Left lung (tissue), 10 donors: ENCODE measurements around the gene SARS2. TPM values are rescaled to one million over a fixed set of nuclear protein-coding genes. Genes with fewer than 3 reads are reported as not detected.

ENCODE experiments used
- ATAC-seq: fragments of 200-7000 bp; cut with Tn5 transposase; one replicate; pipeline ENCODE4 v1.9.1; 2020; ENCODE audit warnings: moderate library complexity
- DNase-seq, 4 donors: peaks; one replicate each; pipeline ENCODE4 v3.0.0-alpha.2; 2013 to 2020
- H3K27ac ChIP-seq, 2 donors: fragments of 200-600 bp; sonication (generic) in 1 of 2; one replicate each; pipeline versions ENCODE4 v1.5.0 to v1.8.0; 2020 to 2021
- H3K27me3 ChIP-seq, 2 donors: fragments of 200-600 bp; sonication (generic) in 1 of 2; one replicate each; pipeline versions ENCODE4 v1.5.0 to v1.8.0; 2020 to 2021
- H3K36me3 ChIP-seq, 2 donors: fragments of 200-600 bp; sonication (generic) in 1 of 2; one replicate each; pipeline versions ENCODE4 v1.5.0 to v1.8.0; 2020 to 2021
- H3K4me1 ChIP-seq, 2 donors: fragments of 200-600 bp; one replicate each; pipeline ENCODE4 v1.8.0; 2021
- H3K4me3 ChIP-seq, 2 donors: fragments of 200-600 bp; sonication (generic) in 1 of 2; one replicate each; pipeline versions ENCODE4 v1.5.0 to v1.8.0; 2020 to 2021; ENCODE audit warnings: mild to moderate bottlenecking in 1 of 2
- H3K9me3 ChIP-seq, 2 donors: fragments of 200-600 bp; sonication (generic) in 1 of 2; one replicate each; pipeline versions ENCODE4 v1.5.0 to v1.8.0; 2020 to 2021
- CTCF ChIP-seq, 2 donors: fragments of 200-600 bp; sonication (generic) in 1 of 2; IDR thresholded peaks; one replicate each; pipeline versions ENCODE4 v1.5.0 to v1.8.0; 2021; ENCODE audit warnings: antibody characterized with exemption in 2 of 2
- intact Hi-C, 2 donors: fragments of 100-400 bp; cut with DNase I; formaldehyde crosslinking; loops; one replicate each; pipeline versions ENCODE4 v1.11.2 to v1.14.2; 2022
- polyA plus RNA-seq, 6 donors: library from polyadenylated mRNA; unstranded; fragments of 120-200 nt; gene quantifications; one replicate each; pipeline ENCODE4 v1.2.1, GENCODE V29; 2013; ENCODE audit not compliant: insufficient read length in 6 of 6
- total RNA-seq, 2 donors: library from RNA; stranded (reverse); fragmentation: NEBNext Ultra II Directional; extraction: Animal tissue kit (Norgen Biotek cat#: 25700); gene quantifications; one replicate each; pipeline ENCODE4 v1.2.1, GENCODE V29; 2021
- donor health status: DM: no; HTN: yes; CAD: no.
- donor health status: DM: no; HTN: no; CAD: no.

The SARS2 gene
- total and polyA plus RNA-seq, 8 donors = 15.4 to 43.8 (median 34.6) TPM

GRCh38 chr19:38975861-38976271 is 45.3 kb upstream of the SARS2 start:
- intact Hi-C loops = no loop called here
- Histone ChIP-seq H3K9me3 (peaks cover 0 to 6% of the 10 kb centered on the region in 2 donors), H3K27ac (peak overlapping the region; percentile 63 to 86), H3K4me3 (peak overlapping the region; percentile 54 to 57), H3K27me3 (peaks cover 0 to 27% of the 10 kb centered on the region in 2 donors), H3K4me1 (peaks cover 4 to 9% of the 10 kb centered on the region in 2 donors), H3K36me3 (no peaks in the 10 kb centered on the region)
- DNase-seq (peak in 1 of 4 donors; percentile 35), ATAC-seq (peak; percentile 36)
- no peak for TF ChIP-seq CTCF (IDR thresholded peaks at IDR 0.05)

GRCh38 chr19:38975214-38975860 is 44.8 kb upstream of the SARS2 start, which contains the start of gene FBXO17:
TSS of gene FBXO17 (minus strand) at chr19:38975742. CDS start at chr19:38950319, 25,423 bp downstream.
- intact Hi-C loops = no loop called here
- Histone ChIP-seq H3K4me3 (peak within 1 kb of the TSS; percentile 54 to 57), H3K27ac (peak within 1 kb of the TSS; percentile 63 to 86), H3K9me3 (peaks cover 0 to 1% of the 10 kb centered on the region in 2 donors), H3K36me3 (no peaks in the 10 kb centered on the region), H3K4me1 (peaks cover 4 to 9% of the 10 kb centered on the region in 2 donors), H3K27me3 (peaks cover 0 to 27% of the 10 kb centered on the region in 2 donors)
- peak; percentile 89 for ATAC-seq
- peak; percentile 40 to 85 (median 76) for DNase-seq
- TF ChIP-seq CTCF (IDR thresholded peaks at IDR 0.05) = no peak

- DNase-seq (peak in 1 of 4 donors; percentile 45), ATAC-seq (no peak)
Measured at GRCh38 chr19:38974624-38975213, 44.2 kb upstream of the SARS2 start.

GRCh38 chr19:38971672-38972071 is 41.1 kb upstream of the SARS2 start:
- DNase-seq = no peak
- intact Hi-C loops = no loop called here

More at GRCh38 chr19:38974624-38975213, 44.2 kb upstream of the SARS2 start:
- Histone ChIP-seq H3K9me3 (no peaks in the 10 kb centered on the region), H3K36me3 (no peaks in the 10 kb centered on the region), H3K4me3 (peak overlapping the region; percentile 54 to 57), H3K4me1 (peaks cover 4 to 9% of the 10 kb centered on the region in 2 donors), H3K27ac (peak overlapping the region; percentile 63 to 86), H3K27me3 (peaks cover 0 to 27% of the 10 kb centered on the region in 2 donors)
- no peak for TF ChIP-seq CTCF (IDR thresholded peaks at IDR 0.05)
- intact Hi-C loops = no loop called here

More at GRCh38 chr19:38971672-38972071, 41.1 kb upstream of the SARS2 start:
- Histone ChIP-seq H3K27ac (no peak overlapping the region), H3K27me3 (peaks cover 0 to 23% of the 10 kb centered on the region in 2 donors), H3K4me1 (peaks cover 4 to 9% of the 10 kb centered on the region in 2 donors), H3K4me3 (no peak overlapping the region), H3K36me3 (no peaks in the 10 kb centered on the region), H3K9me3 (no peaks in the 10 kb centered on the region)
- TF ChIP-seq CTCF (IDR thresholded peaks at IDR 0.05) = no peak
- ATAC-seq = no peak
